GM15510 (cell line): Measurements from ENCODE around the gene CR2.

Source experiments
- POLR2A ChIP-seq: IDR thresholded peaks from 3 replicates; pipeline ENCODE4 v1.6.1; 2011; ENCODE audit warnings: borderline replicate concordance; ENCODE audit not compliant: insufficient read length; ENCODE audit errors: extremely low read depth

Gene CR2

GRCh38 chr1:207494171-207494570 lies 40.0 kb downstream of the CR2 start:
- TF ChIP-seq POLR2A, result no peak

GRCh38 chr1:207495801-207496792 lies 42.0 kb downstream of the CR2 start, which contains the start of gene CR1:
Gene CR1 (plus strand): TSS chr1:207496157. CDS start chr1:207496268, 111 bp downstream.
- TF ChIP-seq POLR2A, result peak; percentile 40

GRCh38 chr1:207497941-207498340 lies 43.8 kb downstream of the CR2 start:
- TF ChIP-seq POLR2A, result no peak

- no peak for TF ChIP-seq POLR2A
These were observed 45.4 kb downstream of the CR2 start for GRCh38 chr1:207499573-207499972.

- no peak for TF ChIP-seq POLR2A
These were observed 46.2 kb downstream of the CR2 start for GRCh38 chr1:207500306-207500705.

- TF ChIP-seq POLR2A, result no peak
These were observed 46.9 kb downstream of the CR2 start for GRCh38 chr1:207501071-207501470.

- no peak for TF ChIP-seq POLR2A
These were observed 48.6 kb downstream of the CR2 start for GRCh38 chr1:207502726-207503125.

GRCh38 chr1:207503950-207504349 lies 49.8 kb downstream of the CR2 start:
- TF ChIP-seq POLR2A, result no peak

- no peak for TF ChIP-seq POLR2A
These were observed 50.3 kb downstream of the CR2 start for GRCh38 chr1:207504438-207504837.

GRCh38 chr1:207510444-207510843 lies 56.3 kb downstream of the CR2 start:
- no peak for TF ChIP-seq POLR2A

GRCh38 chr1:207514890-207515289 lies 60.8 kb downstream of the CR2 start:
- no peak for TF ChIP-seq POLR2A

- TF ChIP-seq POLR2A, result no peak
These were observed 62.6 kb downstream of the CR2 start for GRCh38 chr1:207516729-207517128.

GRCh38 chr1:207518608-207519236 lies 64.6 kb downstream of the CR2 start:
- no peak for TF ChIP-seq POLR2A

GRCh38 chr1:207519505-207520399 lies 65.6 kb downstream of the CR2 start:
- TF ChIP-seq POLR2A, result no peak
